NCI-H226 (cell line): ENCODE results near the gene FA2H.
A peak's percentile ranks its signal among the peaks of the same experiment; 100 is the strongest.
"Not testable (repeated sequence)": the region's sequence is repeated elsewhere in the genome, so short reads cannot be mapped to it uniquely, and the experiment has no call there.

Source experiments
- DNase-seq: peaks from one replicate; pipeline ENCODE4 v3.0.0-alpha.2; 2015

Gene FA2H

GRCh38 chr16:74668877-74669276 lies 105.7 kb downstream of the FA2H start:
- not testable (repeated sequence) for DNase-seq

- DNase-seq: no peak
Measured at GRCh38 chr16:74667255-74667700, 107.3 kb downstream of the FA2H start.

GRCh38 chr16:74666425-74667254 lies 108.0 kb downstream of the FA2H start, which contains the start of gene RFWD3:
Gene RFWD3 (minus strand): TSS chr16:74666877. CDS start chr16:74661449, 5,428 bp downstream.
- DNase-seq: peak; percentile 98

- no peak for DNase-seq
Measured at GRCh38 chr16:74666010-74666421, 108.6 kb downstream of the FA2H start.
